Upper lobe of left lung (tissue), 6 donors: ENCODE data around the gene MTFR1L. TPM values are rescaled to one million over a fixed set of nuclear protein-coding genes. Genes with fewer than 3 reads are reported as not detected.
A peak's percentile ranks its signal among the peaks of the same experiment; 100 is the strongest.

Source experiments
- ATAC-seq, 2 donors: fragments of 200-7000 bp; cut with Tn5 transposase; one replicate each; pipeline ENCODE4 v1.9.1; 2022; ENCODE audit warnings: mild to moderate bottlenecking in 2 of 2, moderate library complexity in 2 of 2; ENCODE audit not compliant: low FRiP score in 2 of 2
- DNase-seq, 2 donors: peaks; one replicate each; pipeline ENCODE4 v3.0.0-alpha.2; 2019 to 2020
- H3K27ac ChIP-seq, 4 donors: fragments of 200-600 bp; sonication (generic); one replicate each; pipeline ENCODE4 v1.5.1; 2016 to 2019
- H3K27me3 ChIP-seq, 4 donors: fragments of 200-600 bp; sonication (generic); one replicate each; pipeline ENCODE4 v1.5.1; 2017 to 2019
- H3K36me3 ChIP-seq, 4 donors: fragments of 200-600 bp; sonication (generic); one replicate each; pipeline ENCODE4 v1.5.1; 2016 to 2019
- H3K4me1 ChIP-seq, 4 donors: fragments of 200-600 bp; sonication (generic); one replicate each; pipeline ENCODE4 v1.5.1; 2018 to 2019
- H3K4me3 ChIP-seq, 4 donors: fragments of 200-600 bp; sonication (generic); one replicate each; pipeline ENCODE4 v1.5.1; 2017 to 2019; ENCODE audit warnings: mild to moderate bottlenecking in 2 of 4, moderate library complexity in 1 of 4
- H3K9me3 ChIP-seq, 4 donors: fragments of 200-600 bp; sonication (generic); one replicate each; pipeline ENCODE4 v1.5.1; 2018 to 2019
- EP300 ChIP-seq, 4 donors: sonication (generic); formaldehyde crosslinking; IDR thresholded peaks; one replicate each; pipeline ENCODE4 v1.5.1; 2017; ENCODE audit warnings: antibody characterized with exemption in 4 of 4, control low read depth in 2 of 4
- POLR2A ChIP-seq, 4 donors: fragments of 450-650 bp; IDR thresholded peaks; one replicate each; pipeline ENCODE4 v1.5.1; 2016 to 2017; ENCODE audit warnings: antibody characterized with exemption in 4 of 4, mild to moderate bottlenecking in 2 of 4
- POLR2AphosphoS5 ChIP-seq, 2 donors: sonication (generic); formaldehyde crosslinking; IDR thresholded peaks; one replicate each; pipeline ENCODE4 v1.5.1; 2017; ENCODE audit warnings: antibody characterized with exemption in 2 of 2
- WGBS, 2 donors: methylation state at CpG; one replicate each; pipeline ENCODE4 v1.1.5; 2017 to 2018; 5-methylcytosine and 5-hydroxymethylcytosine counted together
- total RNA-seq, 6 donors: library from RNA; depleted of rRNA in 4 of 6; stranded (reverse); fragments of >200 nt in 4 of 6; gene quantifications; one replicate each; pipeline versions ENCODE4 v1.1.0 to v1.2.1, GENCODE V29; 2016 to 2021
- TF ChIP-seq, protein P1 (sequence below), 6 experiments: fragments of 450-650 bp in 4 of 6; fragments of 200-600 bp in 2 of 6; sonication (generic) in 2 of 6; IDR thresholded peaks; one replicate each; pipeline ENCODE4 v1.5.1; 2016 to 2019; ENCODE audit warnings: antibody characterized with exemption in 6 of 6
- donor health status: DM: no; HTN: no; CAD: no; lungs with moderate emphysema.
- donor health status: DM: no; HTN: yes; CAD: no; lungs with severe emphysema.

The MTFR1L gene
- total RNA-seq, 6 donors from 2014 or later = 43.2 to 80.7 (median 53.6) TPM

- no peak for DNase-seq
Measured at GRCh38 chr1:25829046-25829445, 9.3 kb downstream of the MTFR1L start.

DNA sequence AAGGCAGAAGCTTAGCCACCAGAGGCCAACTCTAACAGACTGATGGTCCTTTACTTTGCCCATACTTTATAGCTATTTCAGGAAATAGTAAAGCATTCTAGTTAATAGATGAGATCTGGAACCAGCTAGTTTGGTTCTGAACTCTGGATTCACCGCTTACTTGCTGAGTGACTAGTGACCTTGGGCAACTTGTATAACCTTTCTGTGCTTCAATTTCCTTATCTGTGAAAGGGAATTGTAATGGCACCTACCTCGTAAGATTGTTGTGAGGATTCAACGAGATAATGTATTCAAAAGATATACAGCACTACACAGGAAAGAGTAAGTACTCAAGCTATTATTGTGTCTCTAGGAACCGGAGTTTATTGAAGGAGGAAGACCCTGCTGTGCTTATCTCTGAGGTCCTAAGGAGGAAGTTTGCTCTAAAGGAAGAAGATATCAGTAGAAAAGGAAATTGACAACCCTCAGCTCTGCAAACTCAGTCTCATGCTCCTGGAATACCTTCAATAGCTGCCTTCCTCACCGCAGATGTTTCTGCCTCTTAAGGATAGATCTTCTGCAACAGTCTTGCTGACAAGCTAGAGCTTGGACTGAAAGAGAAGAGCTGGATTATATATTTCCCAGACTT is 11.9 kb downstream of the MTFR1L start:
- ATAC-seq = no peak
- Histone ChIP-seq H3K36me3 (peaks cover 35 to 76% (median 64%) of the 10 kb centered on the region in 4 donors), H3K27ac (peak overlapping the region in 2 of 4 donors; percentile 43 to 47)

More at GRCh38 chr1:25829046-25829445, 9.3 kb downstream of the MTFR1L start:
- H3K4me3 ChIP-seq = no peak overlapping the region
- no peaks in the 10 kb centered on the region for H3K27me3 ChIP-seq
- WGBS, 2 donors = 53 to 83% methylated on average over 1 of the region's 1 CpG
- no peaks in the 10 kb centered on the region for H3K4me1 ChIP-seq
- no peak for ATAC-seq
- no peaks in the 10 kb centered on the region for H3K9me3 ChIP-seq
- peak overlapping the region in 2 of 4 donors; percentile 0 to 54 for H3K27ac ChIP-seq
- peaks cover 35 to 84% (median 72%) of the 10 kb centered on the region in 4 donors for H3K36me3 ChIP-seq
- no peak for TF ChIP-seq POLR2AphosphoS5 (IDR thresholded peaks at IDR 0.05)
- TF ChIP-seq, protein P1, sequence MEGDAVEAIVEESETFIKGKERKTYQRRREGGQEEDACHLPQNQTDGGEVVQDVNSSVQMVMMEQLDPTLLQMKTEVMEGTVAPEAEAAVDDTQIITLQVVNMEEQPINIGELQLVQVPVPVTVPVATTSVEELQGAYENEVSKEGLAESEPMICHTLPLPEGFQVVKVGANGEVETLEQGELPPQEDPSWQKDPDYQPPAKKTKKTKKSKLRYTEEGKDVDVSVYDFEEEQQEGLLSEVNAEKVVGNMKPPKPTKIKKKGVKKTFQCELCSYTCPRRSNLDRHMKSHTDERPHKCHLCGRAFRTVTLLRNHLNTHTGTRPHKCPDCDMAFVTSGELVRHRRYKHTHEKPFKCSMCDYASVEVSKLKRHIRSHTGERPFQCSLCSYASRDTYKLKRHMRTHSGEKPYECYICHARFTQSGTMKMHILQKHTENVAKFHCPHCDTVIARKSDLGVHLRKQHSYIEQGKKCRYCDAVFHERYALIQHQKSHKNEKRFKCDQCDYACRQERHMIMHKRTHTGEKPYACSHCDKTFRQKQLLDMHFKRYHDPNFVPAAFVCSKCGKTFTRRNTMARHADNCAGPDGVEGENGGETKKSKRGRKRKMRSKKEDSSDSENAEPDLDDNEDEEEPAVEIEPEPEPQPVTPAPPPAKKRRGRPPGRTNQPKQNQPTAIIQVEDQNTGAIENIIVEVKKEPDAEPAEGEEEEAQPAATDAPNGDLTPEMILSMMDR (IDR thresholded peaks at IDR 0.05) = no peak
- TF ChIP-seq POLR2A (IDR thresholded peaks at IDR 0.05) = no peak
- no peak for TF ChIP-seq EP300 (IDR thresholded peaks at IDR 0.05)

GRCh38 chr1:25832336-25833037 is 12.7 kb downstream of the MTFR1L start:
- Histone ChIP-seq H3K27me3 (no peaks in the 10 kb centered on the region), H3K4me3 (no peak overlapping the region), H3K4me1 (no peaks in the 10 kb centered on the region), H3K9me3 (no peaks in the 10 kb centered on the region), H3K27ac (no peak overlapping the region), H3K36me3 (peaks cover 35 to 68% (median 57%) of the 10 kb centered on the region in 4 donors)
- no peak for ATAC-seq
- WGBS, 2 donors = 74 to 85% methylated on average over 6 of the region's 6 CpGs
- no peak for DNase-seq
- TF ChIP-seq, protein P1 (IDR thresholded peaks at IDR 0.05) = no peak
- TF ChIP-seq EP300 (IDR thresholded peaks at IDR 0.05) (no peak), POLR2A (IDR thresholded peaks at IDR 0.05) (no peak), POLR2AphosphoS5 (IDR thresholded peaks at IDR 0.05) (no peak)

More for the DNA sequence above, 11.9 kb downstream of the MTFR1L start:
- H3K4me1 ChIP-seq = no peaks in the 10 kb centered on the region
- DNase-seq = no peak
- TF ChIP-seq EP300 (IDR thresholded peaks at IDR 0.05) (no peak), POLR2A (IDR thresholded peaks at IDR 0.05) (no peak), POLR2AphosphoS5 (IDR thresholded peaks at IDR 0.05) (no peak)
- TF ChIP-seq, protein P1 (IDR thresholded peaks at IDR 0.05) = no peak
- no peaks in the 10 kb centered on the region for H3K27me3 ChIP-seq
- no peak overlapping the region for H3K4me3 ChIP-seq
- 43 to 57% methylated on average over 5 of the region's 5 CpGs for WGBS, 2 donors
- no peaks in the 10 kb centered on the region for H3K9me3 ChIP-seq

DNA sequence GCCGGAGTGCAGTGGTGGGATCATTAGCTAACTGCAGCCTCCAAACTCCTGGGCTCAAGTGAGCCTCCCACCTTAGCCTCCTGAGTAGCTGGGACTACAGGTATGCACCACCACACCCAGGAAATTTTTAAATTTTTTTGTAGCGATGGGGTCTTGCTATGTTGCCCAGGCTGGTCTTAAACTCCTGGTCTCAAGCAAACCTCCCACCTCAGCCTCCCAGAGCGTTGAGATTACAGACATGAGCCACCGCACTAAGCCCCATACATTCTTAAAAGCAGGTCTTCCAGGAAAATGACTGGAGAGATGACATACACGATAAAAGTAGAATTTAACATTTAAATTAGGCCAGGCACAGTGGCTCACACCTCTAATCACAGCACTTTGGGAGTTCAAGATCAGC is 13.4 kb downstream of the MTFR1L start:
- DNase-seq (no peak), ATAC-seq (no peak)
- 95 to 97% methylated on average over 5 of the region's 5 CpGs for WGBS, 2 donors
- no peak overlapping the region for H3K4me3 ChIP-seq
- no peak overlapping the region for H3K27ac ChIP-seq
- TF ChIP-seq EP300 (IDR thresholded peaks at IDR 0.05) (no peak), POLR2A (IDR thresholded peaks at IDR 0.05) (no peak)
- TF ChIP-seq, protein P1 (IDR thresholded peaks at IDR 0.05) = no peak
- no peaks in the 10 kb centered on the region for H3K9me3 ChIP-seq
- no peaks in the 10 kb centered on the region for H3K4me1 ChIP-seq
- no peaks in the 10 kb centered on the region for H3K27me3 ChIP-seq
- peaks cover 32 to 61% (median 51%) of the 10 kb centered on the region in 4 donors for H3K36me3 ChIP-seq
